ENCODE data around the gene MINDY4B. TPM values are rescaled to one million over a fixed set of nuclear protein-coding genes. Genes with fewer than 3 reads are reported as not detected.

The MINDY4B gene
- total and polyA plus RNA-seq, 2 experiments from 2014 or later: not detected

DNA sequence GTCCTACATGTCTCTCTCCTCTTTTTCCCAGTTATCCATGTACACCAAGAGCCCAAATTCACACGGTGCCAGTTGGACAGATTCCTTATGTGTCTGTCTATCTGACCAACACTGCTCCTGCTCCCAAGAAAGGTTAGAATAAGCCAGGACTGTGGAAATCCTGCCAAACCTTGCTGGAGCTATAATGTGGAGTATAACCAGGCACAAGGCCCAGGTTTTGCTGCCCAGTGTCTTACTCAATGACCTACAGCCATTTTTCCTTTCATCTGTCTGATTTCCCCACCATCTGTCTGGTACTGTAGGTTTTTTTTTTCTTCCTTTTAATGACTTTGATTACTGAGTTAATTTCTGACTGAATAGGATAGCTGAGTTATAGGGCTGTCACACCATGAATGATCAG lies 26.5 kb upstream of the MINDY4B start:
- H3K79me2 ChIP-seq (replicated peaks; ENCODE audit: insufficient read depth): no peaks in the 10 kb centered on the region
- no peaks in the 10 kb centered on the region for H3K4me1 ChIP-seq (ENCODE audit: insufficient read depth)
- H3K27me3 ChIP-seq (ENCODE audit: insufficient read depth): no peaks in the 10 kb centered on the region
- H3K9me2 ChIP-seq (ENCODE audit: insufficient read depth): no peaks in the 10 kb centered on the region
- H3K9me3 Mint-ChIP-seq: no peaks in the 10 kb centered on the region; the same call in 2 of the 3 replicates
- no peaks in the 10 kb centered on the region for H4K20me1 ChIP-seq (replicated peaks; ENCODE audit: insufficient read depth)
- TF ChIP-seq, protein P1, sequence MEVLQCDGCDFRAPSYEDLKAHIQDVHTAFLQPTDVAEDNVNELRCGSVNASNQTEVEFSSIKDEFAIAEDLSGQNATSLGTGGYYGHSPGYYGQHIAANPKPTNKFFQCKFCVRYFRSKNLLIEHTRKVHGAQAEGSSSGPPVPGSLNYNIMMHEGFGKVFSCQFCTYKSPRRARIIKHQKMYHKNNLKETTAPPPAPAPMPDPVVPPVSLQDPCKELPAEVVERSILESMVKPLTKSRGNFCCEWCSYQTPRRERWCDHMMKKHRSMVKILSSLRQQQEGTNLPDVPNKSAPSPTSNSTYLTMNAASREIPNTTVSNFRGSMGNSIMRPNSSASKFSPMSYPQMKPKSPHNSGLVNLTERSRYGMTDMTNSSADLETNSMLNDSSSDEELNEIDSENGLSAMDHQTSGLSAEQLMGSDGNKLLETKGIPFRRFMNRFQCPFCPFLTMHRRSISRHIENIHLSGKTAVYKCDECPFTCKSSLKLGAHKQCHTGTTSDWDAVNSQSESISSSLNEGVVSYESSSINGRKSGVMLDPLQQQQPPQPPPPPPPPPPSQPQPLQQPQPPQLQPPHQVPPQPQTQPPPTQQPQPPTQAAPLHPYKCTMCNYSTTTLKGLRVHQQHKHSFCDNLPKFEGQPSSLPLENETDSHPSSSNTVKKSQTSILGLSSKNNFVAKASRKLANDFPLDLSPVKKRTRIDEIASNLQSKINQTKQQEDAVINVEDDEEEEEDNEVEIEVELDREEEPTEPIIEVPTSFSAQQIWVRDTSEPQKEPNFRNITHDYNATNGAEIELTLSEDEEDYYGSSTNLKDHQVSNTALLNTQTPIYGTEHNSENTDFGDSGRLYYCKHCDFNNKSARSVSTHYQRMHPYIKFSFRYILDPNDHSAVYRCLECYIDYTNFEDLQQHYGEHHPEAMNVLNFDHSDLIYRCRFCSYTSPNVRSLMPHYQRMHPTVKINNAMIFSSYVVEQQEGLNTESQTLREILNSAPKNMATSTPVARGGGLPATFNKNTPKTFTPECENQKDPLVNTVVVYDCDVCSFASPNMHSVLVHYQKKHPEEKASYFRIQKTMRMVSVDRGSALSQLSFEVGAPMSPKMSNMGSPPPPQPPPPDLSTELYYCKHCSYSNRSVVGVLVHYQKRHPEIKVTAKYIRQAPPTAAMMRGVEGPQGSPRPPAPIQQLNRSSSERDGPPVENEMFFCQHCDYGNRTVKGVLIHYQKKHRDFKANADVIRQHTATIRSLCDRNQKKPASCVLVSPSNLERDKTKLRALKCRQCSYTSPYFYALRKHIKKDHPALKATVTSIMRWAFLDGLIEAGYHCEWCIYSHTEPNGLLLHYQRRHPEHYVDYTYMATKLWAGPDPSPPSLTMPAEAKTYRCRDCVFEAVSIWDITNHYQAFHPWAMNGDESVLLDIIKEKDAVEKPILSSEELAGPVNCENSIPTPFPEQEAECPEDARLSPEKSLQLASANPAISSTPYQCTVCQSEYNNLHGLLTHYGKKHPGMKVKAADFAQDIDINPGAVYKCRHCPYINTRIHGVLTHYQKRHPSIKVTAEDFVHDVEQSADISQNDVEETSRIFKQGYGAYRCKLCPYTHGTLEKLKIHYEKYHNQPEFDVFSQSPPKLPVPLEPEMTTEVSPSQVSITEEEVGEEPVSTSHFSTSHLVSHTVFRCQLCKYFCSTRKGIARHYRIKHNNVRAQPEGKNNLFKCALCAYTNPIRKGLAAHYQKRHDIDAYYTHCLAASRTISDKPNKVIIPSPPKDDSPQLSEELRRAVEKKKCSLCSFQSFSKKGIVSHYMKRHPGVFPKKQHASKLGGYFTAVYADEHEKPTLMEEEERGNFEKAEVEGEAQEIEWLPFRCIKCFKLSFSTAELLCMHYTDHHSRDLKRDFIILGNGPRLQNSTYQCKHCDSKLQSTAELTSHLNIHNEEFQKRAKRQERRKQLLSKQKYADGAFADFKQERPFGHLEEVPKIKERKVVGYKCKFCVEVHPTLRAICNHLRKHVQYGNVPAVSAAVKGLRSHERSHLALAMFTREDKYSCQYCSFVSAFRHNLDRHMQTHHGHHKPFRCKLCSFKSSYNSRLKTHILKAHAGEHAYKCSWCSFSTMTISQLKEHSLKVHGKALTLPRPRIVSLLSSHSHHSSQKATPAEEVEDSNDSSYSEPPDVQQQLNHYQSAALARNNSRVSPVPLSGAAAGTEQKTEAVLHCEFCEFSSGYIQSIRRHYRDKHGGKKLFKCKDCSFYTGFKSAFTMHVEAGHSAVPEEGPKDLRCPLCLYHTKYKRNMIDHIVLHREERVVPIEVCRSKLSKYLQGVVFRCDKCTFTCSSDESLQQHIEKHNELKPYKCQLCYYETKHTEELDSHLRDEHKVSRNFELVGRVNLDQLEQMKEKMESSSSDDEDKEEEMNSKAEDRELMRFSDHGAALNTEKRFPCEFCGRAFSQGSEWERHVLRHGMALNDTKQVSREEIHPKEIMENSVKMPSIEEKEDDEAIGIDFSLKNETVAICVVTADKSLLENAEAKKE (CRISPR knock-in tag; IDR thresholded peaks at IDR 0.05): no peak
- no peak for TF ChIP-seq POLR2AphosphoS5 (IDR thresholded peaks at IDR 0.05; ENCODE audit: low read depth)
- TF ChIP-seq, protein P2, sequence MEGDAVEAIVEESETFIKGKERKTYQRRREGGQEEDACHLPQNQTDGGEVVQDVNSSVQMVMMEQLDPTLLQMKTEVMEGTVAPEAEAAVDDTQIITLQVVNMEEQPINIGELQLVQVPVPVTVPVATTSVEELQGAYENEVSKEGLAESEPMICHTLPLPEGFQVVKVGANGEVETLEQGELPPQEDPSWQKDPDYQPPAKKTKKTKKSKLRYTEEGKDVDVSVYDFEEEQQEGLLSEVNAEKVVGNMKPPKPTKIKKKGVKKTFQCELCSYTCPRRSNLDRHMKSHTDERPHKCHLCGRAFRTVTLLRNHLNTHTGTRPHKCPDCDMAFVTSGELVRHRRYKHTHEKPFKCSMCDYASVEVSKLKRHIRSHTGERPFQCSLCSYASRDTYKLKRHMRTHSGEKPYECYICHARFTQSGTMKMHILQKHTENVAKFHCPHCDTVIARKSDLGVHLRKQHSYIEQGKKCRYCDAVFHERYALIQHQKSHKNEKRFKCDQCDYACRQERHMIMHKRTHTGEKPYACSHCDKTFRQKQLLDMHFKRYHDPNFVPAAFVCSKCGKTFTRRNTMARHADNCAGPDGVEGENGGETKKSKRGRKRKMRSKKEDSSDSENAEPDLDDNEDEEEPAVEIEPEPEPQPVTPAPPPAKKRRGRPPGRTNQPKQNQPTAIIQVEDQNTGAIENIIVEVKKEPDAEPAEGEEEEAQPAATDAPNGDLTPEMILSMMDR (conservative IDR thresholded peaks at IDR 0.05; ENCODE audit: low read depth in 2 of 2): no peak
- TF ChIP-seq, protein P3, sequence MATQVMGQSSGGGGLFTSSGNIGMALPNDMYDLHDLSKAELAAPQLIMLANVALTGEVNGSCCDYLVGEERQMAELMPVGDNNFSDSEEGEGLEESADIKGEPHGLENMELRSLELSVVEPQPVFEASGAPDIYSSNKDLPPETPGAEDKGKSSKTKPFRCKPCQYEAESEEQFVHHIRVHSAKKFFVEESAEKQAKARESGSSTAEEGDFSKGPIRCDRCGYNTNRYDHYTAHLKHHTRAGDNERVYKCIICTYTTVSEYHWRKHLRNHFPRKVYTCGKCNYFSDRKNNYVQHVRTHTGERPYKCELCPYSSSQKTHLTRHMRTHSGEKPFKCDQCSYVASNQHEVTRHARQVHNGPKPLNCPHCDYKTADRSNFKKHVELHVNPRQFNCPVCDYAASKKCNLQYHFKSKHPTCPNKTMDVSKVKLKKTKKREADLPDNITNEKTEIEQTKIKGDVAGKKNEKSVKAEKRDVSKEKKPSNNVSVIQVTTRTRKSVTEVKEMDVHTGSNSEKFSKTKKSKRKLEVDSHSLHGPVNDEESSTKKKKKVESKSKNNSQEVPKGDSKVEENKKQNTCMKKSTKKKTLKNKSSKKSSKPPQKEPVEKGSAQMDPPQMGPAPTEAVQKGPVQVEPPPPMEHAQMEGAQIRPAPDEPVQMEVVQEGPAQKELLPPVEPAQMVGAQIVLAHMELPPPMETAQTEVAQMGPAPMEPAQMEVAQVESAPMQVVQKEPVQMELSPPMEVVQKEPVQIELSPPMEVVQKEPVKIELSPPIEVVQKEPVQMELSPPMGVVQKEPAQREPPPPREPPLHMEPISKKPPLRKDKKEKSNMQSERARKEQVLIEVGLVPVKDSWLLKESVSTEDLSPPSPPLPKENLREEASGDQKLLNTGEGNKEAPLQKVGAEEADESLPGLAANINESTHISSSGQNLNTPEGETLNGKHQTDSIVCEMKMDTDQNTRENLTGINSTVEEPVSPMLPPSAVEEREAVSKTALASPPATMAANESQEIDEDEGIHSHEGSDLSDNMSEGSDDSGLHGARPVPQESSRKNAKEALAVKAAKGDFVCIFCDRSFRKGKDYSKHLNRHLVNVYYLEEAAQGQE (IDR thresholded peaks at IDR 0.05; ENCODE audit: unreplicated experiment): no peak
- no peak for TF ChIP-seq JUNB (IDR thresholded peaks at IDR 0.05; ENCODE audit: unreplicated experiment)
- TF ChIP-seq EZH2 (IDR thresholded peaks at IDR 0.05; ENCODE audit: low read depth, unreplicated experiment): no peak
- TF ChIP-seq, protein P4, sequence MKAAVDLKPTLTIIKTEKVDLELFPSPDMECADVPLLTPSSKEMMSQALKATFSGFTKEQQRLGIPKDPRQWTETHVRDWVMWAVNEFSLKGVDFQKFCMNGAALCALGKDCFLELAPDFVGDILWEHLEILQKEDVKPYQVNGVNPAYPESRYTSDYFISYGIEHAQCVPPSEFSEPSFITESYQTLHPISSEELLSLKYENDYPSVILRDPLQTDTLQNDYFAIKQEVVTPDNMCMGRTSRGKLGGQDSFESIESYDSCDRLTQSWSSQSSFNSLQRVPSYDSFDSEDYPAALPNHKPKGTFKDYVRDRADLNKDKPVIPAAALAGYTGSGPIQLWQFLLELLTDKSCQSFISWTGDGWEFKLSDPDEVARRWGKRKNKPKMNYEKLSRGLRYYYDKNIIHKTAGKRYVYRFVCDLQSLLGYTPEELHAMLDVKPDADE (IDR thresholded peaks at IDR 0.05): no peak
- TF ChIP-seq NANOG (IDR thresholded peaks at IDR 0.05; ENCODE audit: borderline replicate concordance): no peak
- TF ChIP-seq ZNF331 (CRISPR knock-in tag; IDR thresholded peaks at IDR 0.05; ENCODE audit: low read depth): no peak
- TF ChIP-seq ZNF114 (CRISPR knock-in tag; IDR thresholded peaks at IDR 0.05): no peak
- no peak for TF ChIP-seq STAT1 (IDR thresholded peaks at IDR 0.05; ENCODE audit: unreplicated experiment)
- TF ChIP-seq EZH2phosphoT487 (IDR thresholded peaks at IDR 0.05; ENCODE audit: unreplicated experiment): no peak
- TF ChIP-seq CREB1 (CRISPR knock-in tag; IDR thresholded peaks at IDR 0.05; ENCODE audit: low read depth): no peak
- H2AFZ ChIP-seq: no peak overlapping the region
- H3K4me1 Mint-ChIP-seq: peaks cover 4% of the 10 kb centered on the region; the same call in 2 of the 3 replicates
- DNase-seq (ENCODE audit: low spot score) (no peak), ATAC-seq (no peak)
- H3K4me3 Mint-ChIP-seq: no peak overlapping the region
- no peaks in the 10 kb centered on the region for H3K36me3 Mint-ChIP-seq (ENCODE audit: low read depth)
- no peak overlapping the region for H3K27ac Mint-ChIP-seq
- H3K27me3 Mint-ChIP-seq (ENCODE audit: insufficient read depth, low read depth, poor library complexity): no peaks in the 10 kb centered on the region
- H3K27ac ChIP-seq (ENCODE audit: low read depth): no peak overlapping the region
- H3K4me2 ChIP-seq: no peak overlapping the region
- H3F3A ChIP-seq (replicated peaks; ENCODE audit: low read depth): no peaks in the 10 kb centered on the region
- H3K36me3 ChIP-seq (ENCODE audit: insufficient read depth): no peaks in the 10 kb centered on the region
- H3K4me3 ChIP-seq: no peak overlapping the region

Data from GM23338 (cell line).